HUES64 (cell line): ENCODE data around the gene TNRC6A.
"Not testable (repeated sequence)": the region's sequence is repeated elsewhere in the genome, so short reads cannot be mapped to it uniquely, and the experiment has no call there.

Source experiments
- H3K27ac ChIP-seq: 2 replicates; pipeline ENCODE4 v1.7.0; 2013; ENCODE audit warnings: low read depth, low read length, inconsistent platforms
- H3K27me3 ChIP-seq: 2 replicates; pipeline ENCODE4 v1.6.1; 2013; ENCODE audit warnings: mild to moderate bottlenecking, low read length; ENCODE audit not compliant: insufficient read depth
- H3K36me3 ChIP-seq: 2 replicates; pipeline ENCODE4 v1.6.1; 2013; ENCODE audit warnings: mild to moderate bottlenecking, low read length; ENCODE audit not compliant: insufficient read depth
- H3K4me1 ChIP-seq: 2 replicates; pipeline ENCODE4 v1.6.1; 2013; ENCODE audit warnings: mild to moderate bottlenecking, low read length, moderate library complexity; ENCODE audit not compliant: insufficient read depth
- H3K4me3 ChIP-seq: 2 replicates; pipeline ENCODE4 v1.5.1; 2013; ENCODE audit warnings: mild to moderate bottlenecking, low read length, moderate library complexity
- H3K9ac ChIP-seq: 2 replicates; pipeline ENCODE4 v1.6.1; 2013; ENCODE audit warnings: mild to moderate bottlenecking, low read depth, low read length
- H3K9me3 ChIP-seq: 2 replicates; pipeline ENCODE4 v1.6.1; 2013; ENCODE audit warnings: low read depth, low read length; ENCODE audit not compliant: insufficient read depth
- WGBS: fragments of 150-250, 120-280 bp; methylation state at CpG from one replicate; pipeline ENCODE4 v1.1.7; 2013; ENCODE audit warnings: missing lambda C conversion rate; 5-methylcytosine and 5-hydroxymethylcytosine counted together

Gene TNRC6A

DNA sequence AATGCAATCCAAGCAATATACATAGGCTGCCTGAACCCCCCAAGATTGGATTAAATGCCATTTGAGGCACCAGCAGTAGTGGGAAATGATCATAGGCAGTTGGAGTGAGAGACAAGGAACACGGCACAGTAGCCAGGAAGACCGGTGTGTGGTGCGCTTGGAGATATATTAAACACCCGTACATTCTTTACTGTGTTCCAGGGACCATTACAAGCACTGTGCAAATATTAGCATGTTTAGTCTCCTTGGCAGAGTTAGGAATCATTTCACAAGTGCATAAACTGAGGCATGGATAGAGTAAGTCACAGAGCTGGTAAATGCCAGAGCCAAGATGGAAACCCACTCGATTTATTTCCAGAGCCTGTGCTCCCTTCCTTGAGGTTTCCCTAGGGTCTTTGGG lies 31.1 kb upstream of the TNRC6A start:
- Histone ChIP-seq H3K27ac (no peak overlapping the region), H3K36me3 (no peaks in the 10 kb centered on the region), H3K4me1 (peaks cover 10% of the 10 kb centered on the region; the same call in 1 of the 2 replicates), H3K9ac (no peak overlapping the region), H3K4me3 (no peak overlapping the region), H3K27me3 (no peaks in the 10 kb centered on the region), H3K9me3 (no peaks in the 10 kb centered on the region)
- 96% methylated on average over 5 of the region's 5 CpGs for WGBS

- H3K9ac ChIP-seq = no peak overlapping the region
These were observed 30.2 kb upstream of the TNRC6A start for GRCh38 chr16:24699151-24699723.

GRCh38 chr16:24700549-24701392 lies 28.7 kb upstream of the TNRC6A start:
- Histone ChIP-seq H3K4me1 (peaks cover 10% of the 10 kb centered on the region; the same call in 1 of the 2 replicates), H3K9me3 (no peaks in the 10 kb centered on the region), H3K9ac (no peak overlapping the region), H3K4me3 (no peak overlapping the region), H3K27me3 (no peaks in the 10 kb centered on the region), H3K27ac (peak overlapping the region; percentile 47; the same call in 1 of the 2 replicates), H3K36me3 (no peaks in the 10 kb centered on the region)
- WGBS = 69% methylated on average over 11 of the region's 11 CpGs

More at GRCh38 chr16:24699151-24699723, 30.2 kb upstream of the TNRC6A start:
- H3K4me3 ChIP-seq = no peak overlapping the region
- no peaks in the 10 kb centered on the region for H3K36me3 ChIP-seq
- WGBS = 94% methylated on average over 7 of the region's 7 CpGs
- H3K9me3 ChIP-seq = no peaks in the 10 kb centered on the region
- no peaks in the 10 kb centered on the region for H3K27me3 ChIP-seq
- peaks cover 10% of the 10 kb centered on the region; the same call in 1 of the 2 replicates for H3K4me1 ChIP-seq
- no peak overlapping the region for H3K27ac ChIP-seq

GRCh38 chr16:24701521-24701951 lies 27.9 kb upstream of the TNRC6A start:
- no peak overlapping the region for H3K27ac ChIP-seq
- H3K4me1 ChIP-seq = peaks cover 10% of the 10 kb centered on the region; the same call in 1 of the 2 replicates
- H3K27me3 ChIP-seq = no peaks in the 10 kb centered on the region
- 85% methylated on average over 5 of the region's 5 CpGs for WGBS
- H3K9me3 ChIP-seq = no peaks in the 10 kb centered on the region
- H3K9ac ChIP-seq = no peak overlapping the region
- no peaks in the 10 kb centered on the region for H3K36me3 ChIP-seq
- H3K4me3 ChIP-seq = no peak overlapping the region

- H3K36me3 ChIP-seq, H3K4me1 ChIP-seq, H3K9me3 ChIP-seq, H3K9ac ChIP-seq, H3K27ac ChIP-seq, H3K27me3 ChIP-seq, H3K4me3 ChIP-seq: not testable (repeated sequence)
- WGBS = 89% methylated on average over 7 of the region's 7 CpGs
These were observed 21.7 kb upstream of the TNRC6A start for GRCh38 chr16:24707760-24708159.

GRCh38 chr16:24713379-24713778 lies 16.1 kb upstream of the TNRC6A start:
- no peaks in the 10 kb centered on the region for H3K4me1 ChIP-seq
- peaks cover 4% of the 10 kb centered on the region; the same call in 1 of the 2 replicates for H3K9me3 ChIP-seq
- no peaks in the 10 kb centered on the region for H3K27me3 ChIP-seq
- no peaks in the 10 kb centered on the region for H3K36me3 ChIP-seq
- H3K9ac ChIP-seq = no peak overlapping the region
- H3K4me3 ChIP-seq = no peak overlapping the region
- no peak overlapping the region for H3K27ac ChIP-seq

- Histone ChIP-seq H3K4me1 (no peaks in the 10 kb centered on the region), H3K4me3 (no peak overlapping the region), H3K36me3 (no peaks in the 10 kb centered on the region), H3K27ac (no peak overlapping the region), H3K27me3 (no peaks in the 10 kb centered on the region), H3K9me3 (peaks cover 4% of the 10 kb centered on the region; the same call in 1 of the 2 replicates), H3K9ac (no peak overlapping the region)
- 87% methylated on average over 6 of the region's 6 CpGs for WGBS
These were observed 12.0 kb upstream of the TNRC6A start for GRCh38 chr16:24717411-24717810.

DNA sequence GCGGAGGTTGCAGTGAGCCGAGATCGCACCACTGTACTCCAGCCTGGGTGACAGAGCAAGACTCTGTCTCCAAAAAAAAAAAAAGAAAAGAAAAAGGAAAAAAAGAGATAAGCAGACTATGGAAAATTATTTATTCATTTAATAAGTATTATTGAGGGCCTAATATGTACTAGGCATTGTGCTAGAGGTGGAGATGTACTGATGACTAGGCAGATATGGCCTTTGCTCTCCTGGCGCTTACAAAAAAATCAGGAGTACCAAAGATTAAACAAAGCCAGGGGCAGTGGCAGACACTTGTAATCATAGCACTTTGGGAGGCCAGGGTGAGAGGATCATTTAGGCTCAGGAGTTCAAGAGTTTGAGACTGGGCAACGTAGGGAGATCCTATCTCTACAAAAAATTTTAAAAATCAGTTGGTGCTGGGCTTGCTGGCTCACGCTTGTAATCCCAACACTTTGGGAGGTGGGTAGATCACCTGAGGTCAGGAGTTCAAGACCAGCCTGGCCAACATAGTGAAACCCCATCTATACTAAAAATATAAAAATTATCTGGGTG lies 10.4 kb upstream of the TNRC6A start:
- no peaks in the 10 kb centered on the region for H3K27me3 ChIP-seq
- WGBS = over 99% methylated on average over 5 of the region's 6 CpGs
- no peak overlapping the region for H3K9ac ChIP-seq
- H3K4me3 ChIP-seq = no peak overlapping the region
- no peaks in the 10 kb centered on the region for H3K36me3 ChIP-seq
- no peaks in the 10 kb centered on the region for H3K4me1 ChIP-seq
- H3K27ac ChIP-seq = no peak overlapping the region
- H3K9me3 ChIP-seq = peaks cover under 1% of the 10 kb centered on the region; the same call in 1 of the 2 replicates

DNA sequence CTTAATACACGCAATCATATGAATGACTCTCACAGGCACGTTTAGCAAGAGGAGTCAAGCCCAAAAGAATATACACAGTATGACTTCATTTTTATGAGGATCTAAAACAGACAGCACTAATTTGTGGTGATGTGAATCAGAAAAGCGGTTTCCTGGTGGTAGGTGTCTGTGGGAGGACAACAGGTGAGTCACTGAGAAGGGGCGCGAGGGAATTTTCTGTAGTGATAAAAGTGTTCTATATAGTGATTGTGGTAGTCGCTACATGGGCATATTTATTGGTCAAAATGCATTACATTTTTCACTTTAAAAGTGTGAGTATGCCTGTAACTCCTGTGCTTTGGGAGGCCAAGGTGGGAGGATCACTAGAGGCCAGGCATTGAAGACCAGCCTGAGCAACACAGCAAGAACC lies 7.6 kb upstream of the TNRC6A start:
- Histone ChIP-seq H3K27ac (no peak overlapping the region), H3K4me1 (no peaks in the 10 kb centered on the region), H3K9me3 (no peaks in the 10 kb centered on the region), H3K4me3 (no peak overlapping the region), H3K36me3 (no peaks in the 10 kb centered on the region), H3K9ac (no peak overlapping the region), H3K27me3 (no peaks in the 10 kb centered on the region)
- 95% methylated on average over 5 of the region's 6 CpGs for WGBS

DNA sequence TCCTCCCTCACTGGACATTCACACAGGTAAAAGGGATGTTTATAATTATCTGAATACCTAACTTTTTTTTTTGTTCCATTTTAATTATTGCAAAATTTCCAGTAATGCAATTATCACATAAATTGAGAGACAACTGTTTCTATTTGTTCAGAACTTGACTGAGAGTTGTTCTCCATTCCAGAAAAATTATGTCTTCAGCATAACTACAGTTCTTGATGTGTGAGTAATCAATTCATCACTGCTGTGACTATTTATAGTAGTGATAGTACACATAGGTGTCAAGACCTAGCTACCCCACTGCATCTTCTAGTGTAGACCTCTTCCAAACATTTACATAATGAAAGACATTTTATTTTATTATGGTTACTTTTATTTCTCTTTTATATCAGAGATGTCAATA lies 5.8 kb upstream of the TNRC6A start:
- Histone ChIP-seq H3K9ac (no peak overlapping the region), H3K36me3 (no peaks in the 10 kb centered on the region), H3K4me3 (no peak overlapping the region), H3K27me3 (no peaks in the 10 kb centered on the region), H3K9me3 (no peaks in the 10 kb centered on the region), H3K4me1 (peaks cover 4% of the 10 kb centered on the region), H3K27ac (no peak overlapping the region)

GRCh38 chr16:24728011-24728410 lies 1.4 kb upstream of the TNRC6A start:
- Histone ChIP-seq H3K4me1 (peaks cover 21% of the 10 kb centered on the region), H3K4me3 (no peak overlapping the region), H3K27me3 (no peaks in the 10 kb centered on the region), H3K27ac (no peak overlapping the region), H3K36me3 (peaks cover 12% of the 10 kb centered on the region), H3K9me3 (no peaks in the 10 kb centered on the region), H3K9ac (no peak overlapping the region)
- WGBS = 92% methylated on average over 18 of the region's 18 CpGs
